ENCODE data around the gene GRIP1.

Gene GRIP1

GRCh38 chr12:66493819-66494218 lies 185.1 kb downstream of the GRIP1 start:
- TF ChIP-seq, protein P1, sequence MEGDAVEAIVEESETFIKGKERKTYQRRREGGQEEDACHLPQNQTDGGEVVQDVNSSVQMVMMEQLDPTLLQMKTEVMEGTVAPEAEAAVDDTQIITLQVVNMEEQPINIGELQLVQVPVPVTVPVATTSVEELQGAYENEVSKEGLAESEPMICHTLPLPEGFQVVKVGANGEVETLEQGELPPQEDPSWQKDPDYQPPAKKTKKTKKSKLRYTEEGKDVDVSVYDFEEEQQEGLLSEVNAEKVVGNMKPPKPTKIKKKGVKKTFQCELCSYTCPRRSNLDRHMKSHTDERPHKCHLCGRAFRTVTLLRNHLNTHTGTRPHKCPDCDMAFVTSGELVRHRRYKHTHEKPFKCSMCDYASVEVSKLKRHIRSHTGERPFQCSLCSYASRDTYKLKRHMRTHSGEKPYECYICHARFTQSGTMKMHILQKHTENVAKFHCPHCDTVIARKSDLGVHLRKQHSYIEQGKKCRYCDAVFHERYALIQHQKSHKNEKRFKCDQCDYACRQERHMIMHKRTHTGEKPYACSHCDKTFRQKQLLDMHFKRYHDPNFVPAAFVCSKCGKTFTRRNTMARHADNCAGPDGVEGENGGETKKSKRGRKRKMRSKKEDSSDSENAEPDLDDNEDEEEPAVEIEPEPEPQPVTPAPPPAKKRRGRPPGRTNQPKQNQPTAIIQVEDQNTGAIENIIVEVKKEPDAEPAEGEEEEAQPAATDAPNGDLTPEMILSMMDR (conservative IDR thresholded peaks at IDR 0.05), result no peak

DNA sequence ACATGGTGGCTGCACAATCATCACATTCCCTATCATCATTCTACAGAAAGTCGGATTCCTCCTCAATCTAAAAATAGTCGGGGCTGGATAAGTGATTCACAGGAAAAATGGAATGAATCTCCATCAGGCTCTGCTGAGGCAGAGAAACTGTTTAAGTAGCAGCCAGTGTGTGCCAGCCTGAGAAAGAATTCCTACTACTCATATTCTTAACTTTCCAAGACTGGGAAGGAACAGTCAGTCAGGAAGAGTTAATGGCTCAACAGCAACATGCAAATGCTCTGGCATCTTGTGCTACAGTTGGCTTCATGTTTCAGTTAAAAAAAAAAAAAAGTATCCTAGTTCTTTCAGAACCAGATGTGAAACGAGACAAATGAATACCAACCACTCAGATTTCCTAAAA lies 187.0 kb downstream of the GRIP1 start:
- no peak overlapping the region for H3K27ac ChIP-seq
- TF ChIP-seq, protein P1 (conservative IDR thresholded peaks at IDR 0.05), result no peak

More at GRCh38 chr12:66493819-66494218, 185.1 kb downstream of the GRIP1 start:
- no peak overlapping the region for H3K27ac ChIP-seq

DNA sequence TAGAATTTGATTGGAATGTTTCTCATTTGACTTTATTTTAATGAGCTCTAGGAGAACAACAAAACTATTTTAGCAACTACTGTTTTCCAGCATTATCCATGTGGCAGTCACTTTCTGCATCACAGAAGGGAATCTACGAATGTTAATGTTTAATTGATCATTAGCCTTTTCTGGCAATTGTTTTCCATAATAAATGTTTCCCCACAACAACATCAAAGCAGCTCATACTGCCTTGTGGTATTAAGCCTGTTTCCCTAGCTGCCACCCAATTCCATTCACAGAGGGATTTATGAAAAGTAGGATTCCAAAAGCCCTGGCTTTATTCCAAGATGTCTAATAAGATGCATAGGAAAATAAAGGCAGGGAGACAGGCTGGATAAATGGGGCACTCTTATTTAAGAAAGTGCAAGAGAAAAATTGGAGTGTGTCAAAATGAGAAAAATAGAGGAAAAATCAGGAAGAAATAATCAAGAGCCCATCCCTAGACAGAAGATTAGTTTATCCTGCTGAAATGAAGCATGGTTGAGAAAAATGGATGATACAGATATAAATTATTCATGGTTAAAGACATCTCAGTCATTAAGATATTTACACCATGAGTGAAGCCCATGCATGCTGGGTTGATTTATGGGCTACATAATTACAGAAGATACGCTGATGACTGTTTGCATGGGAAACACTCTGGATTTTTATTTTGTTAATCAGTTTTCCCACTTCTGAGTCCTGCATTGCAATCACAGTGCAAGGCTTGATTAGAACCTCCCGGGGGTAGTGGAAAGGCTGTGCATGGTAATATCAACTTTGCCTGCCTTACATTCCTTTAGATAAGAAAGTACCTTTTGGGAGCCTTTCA lies 196.3 kb downstream of the GRIP1 start:
- no peak overlapping the region for H3K27ac ChIP-seq
- TF ChIP-seq, protein P1 (conservative IDR thresholded peaks at IDR 0.05), result no peak

DNA sequence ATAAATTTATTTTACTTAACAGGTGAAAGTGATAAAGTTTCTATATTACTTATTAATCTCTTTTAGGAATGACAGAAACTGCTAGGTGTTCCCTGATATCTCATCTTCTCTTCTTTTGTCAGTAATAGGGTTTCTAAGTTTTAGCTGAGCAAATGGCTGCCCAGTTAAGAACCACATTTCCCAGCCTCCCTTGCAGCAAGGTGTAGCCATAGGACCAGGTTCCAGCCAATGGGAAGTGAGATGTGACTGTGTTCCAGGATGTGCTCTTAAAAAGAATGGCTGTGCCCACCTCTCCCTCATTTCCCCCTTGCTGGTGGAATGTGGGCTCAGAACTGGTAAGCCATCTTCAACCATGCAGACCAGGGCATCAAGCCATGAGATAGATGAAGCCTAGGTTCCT lies 210.9 kb downstream of the GRIP1 start:
- TF ChIP-seq, protein P1 (conservative IDR thresholded peaks at IDR 0.05), result no peak
- H3K27ac ChIP-seq, result no peak overlapping the region

DNA sequence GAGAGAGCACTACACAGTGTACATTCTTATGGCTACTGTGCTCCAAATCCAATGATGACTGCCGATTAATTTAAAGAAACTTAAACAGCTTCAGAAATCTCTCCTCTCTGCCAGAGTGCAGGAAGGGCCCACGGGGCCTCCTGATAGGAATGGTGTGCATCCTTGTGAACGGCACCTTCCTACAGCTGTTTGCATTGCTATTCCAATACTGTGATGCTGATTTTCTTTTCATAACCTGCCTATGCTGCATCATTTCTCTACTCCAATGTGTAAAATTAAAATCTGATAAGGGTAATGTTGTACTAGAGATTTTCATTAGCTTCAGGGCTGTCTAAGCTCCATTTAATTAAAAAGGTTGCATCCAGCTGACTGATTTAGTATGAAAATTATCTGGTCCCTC lies 217.5 kb downstream of the GRIP1 start:
- H3K27ac ChIP-seq, result no peak overlapping the region
- TF ChIP-seq, protein P1 (conservative IDR thresholded peaks at IDR 0.05), result no peak

- TF ChIP-seq, protein P1 (conservative IDR thresholded peaks at IDR 0.05), result no peak
- H3K27ac ChIP-seq, result no peak overlapping the region
Measured at GRCh38 chr12:66459944-66460482, 218.9 kb downstream of the GRIP1 start.

GRCh38 chr12:66456612-66457011 lies 222.3 kb downstream of the GRIP1 start:
- TF ChIP-seq, protein P1 (conservative IDR thresholded peaks at IDR 0.05), result no peak
- H3K27ac ChIP-seq, result no peak overlapping the region

All from VCaP (cell line).